NT2/D1 (cell line): ENCODE results near the gene PBX1.

ENCODE experiments used
- SUZ12 ChIP-seq: IDR thresholded peaks from 2 replicates; pipeline ENCODE4 v1.6.1; 2011; ENCODE audit not compliant: insufficient read length, insufficient read depth; ENCODE audit errors: extremely low read depth
- YY1 ChIP-seq: IDR thresholded peaks from 2 replicates; pipeline ENCODE4 v1.6.1; 2011; ENCODE audit not compliant: insufficient read length, insufficient read depth
- ZNF274 ChIP-seq: IDR thresholded peaks from 2 replicates; pipeline ENCODE4 v1.6.1; 2011; ENCODE audit warnings: mild to moderate bottlenecking, low read depth, low read length

- TF ChIP-seq ZNF274, result no peak
- TF ChIP-seq YY1, result no peak
- TF ChIP-seq SUZ12, result no peak
Observed at GRCh38 chr1:164709126-164709525, 150.1 kb downstream of the PBX1 start.
